Body of pancreas (tissue), 4 donors: Measurements from ENCODE around the gene ANKRD44.

Source experiments
- CTCF ChIP-seq, 7 experiments: fragments of 450-650 bp in 4 of 7; fragments of 200-600 bp in 3 of 7; sonication (generic) in 3 of 7; IDR thresholded peaks; one replicate each; pipeline ENCODE4 v1.5.1; 2016 to 2019; ENCODE audit warnings: antibody characterized with exemption in 7 of 7
- POLR2A ChIP-seq, 3 donors: fragments of 450-650 bp; IDR thresholded peaks; one replicate each; pipeline ENCODE4 v1.6.1; 2016; ENCODE audit warnings: antibody characterized with exemption in 3 of 3, mild to moderate bottlenecking in 2 of 3

- TF ChIP-seq CTCF (IDR thresholded peaks at IDR 0.05), result no peak
- no peak for TF ChIP-seq POLR2A (IDR thresholded peaks at IDR 0.05)
Measured at GRCh38 chr2:197121255-197121654, 189.3 kb downstream of the ANKRD44 start.
